Measurements from ENCODE around the gene AHNAK2.
A peak's percentile ranks its signal among the peaks of the same experiment; 100 is the strongest.
"Not testable (repeated sequence)": the region's sequence is repeated elsewhere in the genome, so short reads cannot be mapped to it uniquely, and the experiment has no call there.

Gene AHNAK2

DNA sequence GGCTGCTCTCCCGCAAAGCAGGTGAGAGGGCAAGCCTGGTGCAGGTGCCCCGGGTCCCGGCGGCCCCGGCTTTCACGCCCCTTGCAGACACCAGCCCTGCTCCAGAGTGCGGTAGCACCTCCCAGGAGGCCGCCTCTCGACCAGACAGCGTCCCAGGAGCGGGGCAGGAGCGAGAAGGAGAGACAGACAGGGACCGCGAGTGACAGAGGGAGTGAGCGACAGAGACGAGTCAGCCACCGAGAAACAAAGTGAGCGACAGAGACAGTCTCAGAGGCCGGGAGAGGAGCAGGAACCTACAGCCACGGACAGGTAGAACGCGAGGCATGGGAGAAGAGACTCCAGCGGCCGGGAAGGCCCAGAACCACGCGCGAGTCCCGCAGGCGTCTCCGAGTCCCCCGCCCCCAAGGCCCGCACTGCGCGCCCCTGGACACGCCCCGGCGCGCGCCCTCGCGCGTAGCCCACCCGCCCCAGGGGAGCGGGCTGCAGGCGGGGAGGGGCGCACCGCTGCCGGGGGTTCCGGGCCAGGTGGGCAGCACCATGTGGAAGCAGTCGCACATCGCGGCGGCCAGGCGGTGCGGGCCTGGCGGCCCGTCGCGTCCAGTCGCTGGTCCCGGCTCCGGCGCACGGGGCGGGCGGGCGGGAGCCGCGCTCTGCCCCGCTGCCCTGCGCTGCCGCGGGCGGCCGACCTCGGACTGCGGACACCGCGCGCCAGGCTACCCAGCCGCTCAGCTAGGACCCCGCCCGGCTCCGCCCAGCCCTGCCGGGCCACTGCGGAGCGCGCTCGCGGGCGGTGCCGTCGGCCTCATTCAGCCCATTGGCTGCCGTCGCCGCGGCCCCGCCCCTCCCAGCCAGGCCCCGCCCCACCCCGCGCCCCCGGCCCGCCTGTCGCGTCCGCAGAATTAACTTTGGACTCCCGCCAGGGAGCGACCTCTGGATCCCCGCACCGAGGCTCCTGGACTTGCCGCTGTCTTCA is at the start of gene AHNAK2:
TSS of gene AHNAK2 (minus strand) at position 694 of the 973 bp plus-strand sequence. CDS start at position 557, 137 bp downstream.
- DNase-seq = peak; percentile 31 to 61

- not testable (repeated sequence) for DNase-seq
These were observed 49.5 kb upstream of the AHNAK2 start for GRCh38 chr14:105027718-105028117.

GRCh38 chr14:105026802-105027563 is 48.8 kb upstream of the AHNAK2 start:
- DNase-seq = no peak

DNA sequence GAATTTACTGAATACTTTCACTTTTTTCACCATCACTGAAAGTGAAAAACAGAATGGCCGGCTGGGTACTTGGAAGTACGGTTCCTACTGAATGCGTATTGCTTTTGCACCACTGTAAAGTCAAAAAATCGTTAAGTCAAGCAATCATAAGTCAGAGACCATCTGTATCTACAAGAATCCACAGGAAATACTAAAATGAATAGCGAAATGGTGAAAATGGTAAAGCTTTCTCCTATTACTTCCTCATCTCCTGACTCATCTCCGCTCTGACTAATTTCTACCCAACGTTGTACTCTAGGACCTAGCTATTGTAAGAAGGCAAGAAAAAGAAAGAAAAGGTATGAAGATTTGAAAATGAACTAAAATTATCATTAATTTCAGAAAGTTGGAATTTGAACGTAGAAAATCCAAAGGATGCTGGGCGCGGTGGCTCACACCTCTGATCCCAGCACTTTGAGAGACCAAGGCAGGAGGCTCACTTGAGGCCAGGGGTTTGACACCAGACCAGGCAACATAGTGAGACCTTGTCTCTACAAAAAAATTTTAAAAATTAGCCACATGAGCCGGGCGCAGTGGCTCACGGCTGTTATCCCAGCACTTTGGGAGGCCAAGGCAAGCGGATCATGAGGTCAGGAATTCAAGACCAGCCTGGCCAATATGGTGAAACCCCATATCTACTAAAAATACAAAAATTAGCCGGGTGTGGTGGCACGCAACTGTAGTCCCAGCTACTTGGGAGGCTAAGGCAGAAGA is 48.0 kb upstream of the AHNAK2 start:
- DNase-seq = no peak

DNA sequence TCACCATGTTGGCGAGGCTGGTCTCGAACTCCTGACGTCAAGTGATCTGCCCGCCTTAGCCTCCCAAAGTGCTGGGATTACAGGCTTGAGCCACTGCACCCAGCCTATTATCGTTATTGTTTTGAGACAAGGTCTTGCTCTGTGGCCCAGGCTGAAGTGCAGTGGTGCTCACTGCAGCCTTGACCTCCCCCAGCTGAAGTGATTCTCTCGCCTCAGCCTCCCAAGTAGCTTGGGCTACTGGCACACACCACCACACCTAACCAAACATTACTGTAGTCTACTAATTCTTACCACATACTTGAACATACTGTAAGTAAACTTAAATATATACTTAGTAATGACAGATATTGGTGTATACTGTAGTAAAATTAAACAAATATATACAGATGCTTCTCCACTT is 47.3 kb upstream of the AHNAK2 start:
- no peak for DNase-seq

GRCh38 chr14:105023791-105024480 is 45.8 kb upstream of the AHNAK2 start:
- no peak for DNase-seq

DNA sequence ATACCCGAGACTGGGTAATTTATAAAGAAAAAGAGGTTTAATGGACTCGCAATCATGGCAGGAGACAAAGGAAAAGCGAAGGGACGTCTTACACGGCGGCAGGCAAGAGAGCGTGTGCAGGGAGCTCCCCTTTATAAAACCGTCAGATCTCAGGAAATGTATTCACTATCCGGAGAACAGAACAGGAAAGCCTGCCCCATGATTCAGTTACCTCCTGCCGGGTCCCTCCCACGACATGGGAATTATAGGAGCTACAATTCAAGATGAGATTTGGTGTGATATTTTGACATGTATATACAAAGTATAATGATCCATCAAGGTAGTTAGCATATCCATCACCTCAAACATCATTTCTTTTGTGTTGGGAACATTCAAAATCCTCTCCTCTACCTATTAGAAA is 45.0 kb upstream of the AHNAK2 start:
- DNase-seq = no peak

DNA sequence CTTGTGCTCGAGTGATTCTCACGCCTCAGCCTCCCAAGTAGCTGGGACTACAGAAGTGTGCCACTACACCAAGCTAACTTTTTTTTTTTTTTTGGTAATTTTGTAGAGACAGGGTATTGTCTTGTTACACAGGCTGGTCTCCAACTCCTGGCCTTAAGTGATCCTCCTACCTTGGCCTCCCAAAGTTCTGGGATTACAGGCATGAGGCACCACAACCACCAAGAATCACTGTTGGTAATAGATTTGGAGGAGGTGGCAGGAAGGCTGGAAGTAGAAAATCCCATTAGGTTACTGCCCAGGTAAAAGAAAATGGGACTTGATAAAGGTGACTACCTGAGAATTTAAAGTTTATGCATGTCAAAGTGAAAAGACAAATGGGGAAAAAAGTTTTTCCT is 44.1 kb upstream of the AHNAK2 start:
- no peak for DNase-seq

GRCh38 chr14:105021656-105022275 is 43.6 kb upstream of the AHNAK2 start:
- DNase-seq = peak; percentile 35 to 41

GRCh38 chr14:105020815-105021655 is 42.9 kb upstream of the AHNAK2 start, which contains the start of gene CDCA4:
Gene CDCA4, minus strand, starts transcription at chr14:105021083. Its CDS starts 9,154 bp downstream, at chr14:105011929.
- peak; percentile 97 to 99 for DNase-seq

- DNase-seq = peak; percentile 51
These were observed 42.0 kb upstream of the AHNAK2 start for GRCh38 chr14:105019861-105020814.

DNA sequence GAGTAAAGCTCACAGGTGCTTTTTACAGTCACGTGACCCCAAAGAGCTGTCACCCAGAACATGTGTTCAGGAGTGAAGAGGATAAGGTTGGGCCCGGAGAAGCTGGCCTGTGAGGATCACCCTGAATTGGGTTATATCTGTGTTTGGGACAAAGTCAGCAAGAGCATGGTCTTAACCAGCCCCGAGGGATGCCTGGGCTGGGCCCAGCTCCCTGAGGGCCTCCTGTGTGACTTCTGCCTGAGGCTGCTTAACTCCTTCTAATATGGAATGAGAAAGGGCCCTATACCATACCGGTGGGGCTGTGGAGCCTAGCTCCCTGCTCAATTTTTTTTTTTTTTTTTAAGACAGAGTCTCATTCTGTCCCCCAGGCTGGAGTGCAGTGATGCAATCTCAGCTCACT is 40.2 kb upstream of the AHNAK2 start:
- DNase-seq = no peak

DNA sequence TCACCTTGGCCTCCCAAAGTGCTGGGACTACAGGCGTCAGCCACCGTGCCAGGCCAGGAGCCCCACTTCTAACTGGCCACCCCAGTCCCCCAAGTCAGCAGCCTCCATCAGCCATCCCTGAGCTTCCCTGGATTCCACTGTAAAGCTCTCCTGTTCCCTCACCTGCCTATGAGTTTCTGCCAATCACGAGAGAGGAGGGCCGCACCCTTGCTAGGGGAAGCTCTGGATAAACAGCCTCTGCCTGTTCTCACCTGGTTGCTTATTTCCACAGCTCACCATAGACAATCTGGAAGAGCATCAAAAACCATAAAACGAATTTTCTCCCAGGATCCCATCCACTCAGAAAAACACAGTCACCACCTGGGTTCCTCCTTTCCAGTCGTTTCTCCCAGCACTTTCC is 37.7 kb upstream of the AHNAK2 start:
- DNase-seq = no peak

GRCh38 chr14:105015242-105015641 is 37.1 kb upstream of the AHNAK2 start:
- no peak for DNase-seq

GRCh38 chr14:105014631-105015030 is 36.5 kb upstream of the AHNAK2 start:
- DNase-seq = no peak

GRCh38 chr14:105014032-105014431 is 35.9 kb upstream of the AHNAK2 start:
- DNase-seq = no peak

GRCh38 chr14:105013150-105013785 is 35.1 kb upstream of the AHNAK2 start:
- DNase-seq = no peak

GRCh38 chr14:105012171-105012985 is 34.2 kb upstream of the AHNAK2 start:
- no peak for DNase-seq

All from stimulated activated CD4-positive, alpha-beta T cell treated with anti-CD3 and anti-CD28 coated beads, Interleukin-4, amount 100 ng/mL, for 4 hours (primary cell).